Endothelial cell of hepatic sinusoid (primary cell): ENCODE data around the gene NFILZ.

Source experiments
- in situ Hi-C: cut with HindIII; loops from 2 replicates; pipeline ENCODE4 v1.10.0; 2017; ENCODE audit warnings: low sequenced_read_pairs

Gene NFILZ

GRCh38 chr19:8629996-8630683 lies at the start of gene NFILZ:
Gene NFILZ (plus strand): TSS chr19:8630633. CDS start chr19:8676766, 46,133 bp downstream.
- in situ Hi-C loops, result loop anchor here (5.0 kb wide), 1 partner anchor 38 kb away; no protein-coding TSS in a partner anchor

- in situ Hi-C loops, result no loop called here
Observed at GRCh38 chr19:8580710-8581281, 49.6 kb upstream of the NFILZ start.

GRCh38 chr19:8584965-8585893 lies 45.2 kb upstream of the NFILZ start:
- in situ Hi-C loops, result no loop called here

- in situ Hi-C loops, result no loop called here
Observed at GRCh38 chr19:8585894-8586750, 44.3 kb upstream of the NFILZ start.

- in situ Hi-C loops, result no loop called here
Observed at GRCh38 chr19:8589177-8589714, 41.2 kb upstream of the NFILZ start.

- in situ Hi-C loops, result loop anchor here (5.0 kb wide), 4 partner anchors 40 to 135 kb away; partner anchors contain the start of gene NFILZ
Observed at GRCh38 chr19:8592231-8593009, 38.0 kb upstream of the NFILZ start.

- in situ Hi-C loops, result loop anchor here (5.0 kb wide), 4 partner anchors 38 to 137 kb away; partner anchors contain the start of gene NFILZ
Observed at GRCh38 chr19:8593931-8594330, 36.5 kb upstream of the NFILZ start.

- in situ Hi-C loops, result no loop called here
Observed at GRCh38 chr19:8595651-8596050, 34.8 kb upstream of the NFILZ start.

- in situ Hi-C loops, result no loop called here
Observed at GRCh38 chr19:8596168-8596567, 34.3 kb upstream of the NFILZ start.

GRCh38 chr19:8600064-8600463 lies 30.4 kb upstream of the NFILZ start:
- in situ Hi-C loops, result no loop called here

GRCh38 chr19:8600816-8601215 lies 29.6 kb upstream of the NFILZ start:
- in situ Hi-C loops, result no loop called here

GRCh38 chr19:8601796-8602195 lies 28.6 kb upstream of the NFILZ start:
- in situ Hi-C loops, result no loop called here

GRCh38 chr19:8605514-8605913 lies 24.9 kb upstream of the NFILZ start:
- in situ Hi-C loops, result loop anchor here (5.0 kb wide), 1 partner anchor 52 kb away; no protein-coding TSS in a partner anchor

GRCh38 chr19:8607386-8607785 lies 23.0 kb upstream of the NFILZ start:
- in situ Hi-C loops, result loop anchor here (5.0 kb wide), 1 partner anchor 50 kb away; no protein-coding TSS in a partner anchor

- in situ Hi-C loops, result loop anchor here (5.0 kb wide), 1 partner anchor 48 kb away; no protein-coding TSS in a partner anchor
Observed at GRCh38 chr19:8608941-8609278, 21.5 kb upstream of the NFILZ start.

GRCh38 chr19:8609279-8610040 lies 21.0 kb upstream of the NFILZ start:
- in situ Hi-C loops, result loop anchor here (5.0 kb wide), 1 partner anchor 48 kb away; no protein-coding TSS in a partner anchor

- in situ Hi-C loops, result no loop called here
Observed at GRCh38 chr19:8610041-8610935, 20.1 kb upstream of the NFILZ start, which contains the start of gene ADAMTS10. Gene ADAMTS10 (minus strand): TSS chr19:8610715. CDS start chr19:8605710, 5,005 bp downstream.
